ENCODE data around the gene NHERF2.
"Not testable (repeated sequence)": the region's sequence is repeated elsewhere in the genome, so short reads cannot be mapped to it uniquely, and the experiment has no call there.

Gene NHERF2

DNA sequence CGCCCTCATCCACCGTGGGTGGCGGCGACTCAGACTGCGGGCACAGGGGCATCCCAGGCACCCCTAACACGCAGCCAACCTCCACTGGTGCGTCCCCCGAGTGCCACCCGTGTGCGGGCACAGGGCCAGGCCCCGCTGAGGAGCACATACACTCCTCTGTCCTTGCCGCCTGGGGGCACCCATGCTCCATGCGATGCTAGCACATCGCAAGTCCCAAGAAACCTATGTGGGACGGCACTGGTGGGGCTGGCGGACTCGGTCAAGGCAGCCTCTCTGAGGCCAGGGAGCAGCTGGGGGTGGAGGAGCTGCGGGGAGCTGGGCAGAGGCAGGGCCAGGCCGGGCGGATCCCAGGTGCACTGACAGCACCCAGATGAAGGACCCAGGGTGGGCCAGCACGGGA is 21.1 kb upstream of the NHERF2 start:
- no peak overlapping the region for H3K4me3 ChIP-seq (ENCODE audit: low read depth, low read length)

DNA sequence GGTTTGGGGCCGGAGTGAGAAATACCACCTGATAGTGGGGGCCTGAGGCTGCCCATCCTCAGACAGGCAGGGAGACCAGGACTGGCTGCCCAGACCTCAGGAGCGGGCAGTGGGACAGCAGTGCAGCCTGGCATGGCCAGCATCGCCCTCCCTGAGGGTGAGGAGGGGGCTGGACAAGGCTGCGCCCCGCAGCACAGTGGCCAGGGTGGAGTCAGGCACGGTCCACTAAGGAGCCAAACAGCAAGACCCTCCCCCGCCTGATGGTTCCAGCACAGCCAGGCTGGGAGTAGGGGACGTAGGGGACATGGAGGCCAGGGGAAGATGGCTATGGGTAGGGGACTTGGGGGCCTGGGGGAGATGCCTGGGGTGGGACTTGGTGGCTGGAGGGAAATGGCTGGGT is 20.4 kb upstream of the NHERF2 start:
- no peak overlapping the region for H3K4me3 ChIP-seq (ENCODE audit: low read depth, low read length)

DNA sequence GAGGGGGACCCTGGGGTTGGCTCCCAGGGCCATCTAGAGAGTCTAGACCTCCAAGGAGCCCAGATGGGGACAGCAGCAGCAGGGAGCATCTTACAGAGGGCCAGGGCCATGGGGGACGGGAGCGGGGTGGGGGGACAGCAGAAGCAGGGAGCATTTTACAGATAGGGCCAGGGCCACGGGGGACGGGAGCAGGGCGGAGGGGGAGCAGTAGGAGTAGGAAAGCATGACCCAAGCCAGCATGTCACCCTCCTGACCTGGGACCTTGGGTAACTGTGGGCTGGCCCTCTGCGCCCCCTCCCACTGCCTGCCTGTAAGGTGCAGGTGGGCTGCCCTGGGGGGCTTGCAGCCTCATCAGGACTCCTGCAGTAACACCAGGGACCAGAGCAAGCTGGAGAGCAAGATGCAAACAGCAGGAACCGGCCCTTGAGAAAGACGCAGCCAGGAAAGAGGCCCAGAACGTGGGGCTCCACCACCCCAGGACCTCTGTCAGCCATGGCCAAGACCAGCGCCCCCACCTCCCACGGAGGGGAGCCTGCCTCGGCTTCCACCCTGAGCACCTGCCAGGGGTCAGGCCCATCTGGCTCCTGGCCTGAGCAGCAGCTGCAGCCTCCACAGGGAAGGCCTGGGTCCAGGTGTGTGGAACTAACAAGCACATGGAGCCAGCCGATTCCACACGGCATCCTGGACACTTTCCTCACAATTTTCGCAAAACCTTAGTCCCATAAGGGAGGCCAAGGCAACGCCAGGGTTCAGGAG is 19.4 kb upstream of the NHERF2 start:
- no peak overlapping the region for H3K4me3 ChIP-seq (ENCODE audit: low read depth, low read length)

DNA sequence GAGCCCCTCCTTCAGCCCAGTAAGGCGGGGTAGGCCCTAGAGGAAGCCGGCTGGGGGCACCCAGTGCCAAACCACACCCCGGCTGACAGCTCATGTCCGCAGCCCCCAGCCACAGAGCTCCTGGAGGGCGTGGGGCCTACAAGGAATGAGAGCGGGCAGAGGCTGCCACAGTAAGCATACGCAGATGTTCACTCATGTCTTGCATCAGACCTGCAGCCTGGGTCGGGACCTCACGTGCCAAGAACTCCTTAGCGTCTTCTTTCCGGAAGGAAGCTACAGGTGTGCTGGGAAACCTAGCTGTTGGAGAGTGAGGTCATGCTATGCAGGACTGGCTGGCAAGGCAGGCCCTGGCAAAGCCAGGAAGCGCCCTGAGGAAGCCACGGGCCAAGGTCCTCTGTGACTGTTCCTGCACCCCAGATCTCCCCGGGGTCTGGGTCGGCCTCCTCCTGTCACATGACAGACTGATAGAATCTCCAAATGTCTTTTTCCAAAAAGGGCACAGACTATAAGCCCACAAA is 18.6 kb upstream of the NHERF2 start:
- H3K4me3 ChIP-seq (ENCODE audit: low read depth, low read length): no peak overlapping the region

DNA sequence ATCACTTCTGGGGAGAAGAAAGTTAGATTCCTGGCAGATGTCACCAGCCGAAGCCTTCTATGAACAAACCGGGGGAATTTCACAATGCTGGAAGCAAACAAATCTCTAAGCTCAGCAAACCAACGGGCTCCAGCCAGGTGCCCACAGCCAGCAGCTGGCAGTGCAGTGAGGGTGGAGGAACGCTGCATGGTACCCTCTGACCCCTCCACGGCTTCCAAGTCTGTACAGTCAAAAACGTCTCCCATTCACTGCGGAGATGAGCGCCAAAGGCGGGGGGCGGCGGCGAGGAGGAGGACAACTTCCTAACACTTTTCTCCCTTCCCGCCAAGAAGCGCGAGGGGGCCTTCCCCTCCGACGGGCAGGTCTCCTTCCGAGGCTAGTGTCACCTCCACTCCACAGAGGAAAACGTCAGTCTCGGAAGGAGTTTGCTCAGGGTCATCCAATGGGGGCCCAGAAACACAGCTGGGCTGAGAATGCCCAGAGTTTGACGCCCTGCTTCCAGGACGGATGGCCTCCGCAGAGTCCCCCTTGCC is 18.0 kb upstream of the NHERF2 start:
- H3K4me3 ChIP-seq (ENCODE audit: low read depth, low read length): peak overlapping the region; percentile 65

DNA sequence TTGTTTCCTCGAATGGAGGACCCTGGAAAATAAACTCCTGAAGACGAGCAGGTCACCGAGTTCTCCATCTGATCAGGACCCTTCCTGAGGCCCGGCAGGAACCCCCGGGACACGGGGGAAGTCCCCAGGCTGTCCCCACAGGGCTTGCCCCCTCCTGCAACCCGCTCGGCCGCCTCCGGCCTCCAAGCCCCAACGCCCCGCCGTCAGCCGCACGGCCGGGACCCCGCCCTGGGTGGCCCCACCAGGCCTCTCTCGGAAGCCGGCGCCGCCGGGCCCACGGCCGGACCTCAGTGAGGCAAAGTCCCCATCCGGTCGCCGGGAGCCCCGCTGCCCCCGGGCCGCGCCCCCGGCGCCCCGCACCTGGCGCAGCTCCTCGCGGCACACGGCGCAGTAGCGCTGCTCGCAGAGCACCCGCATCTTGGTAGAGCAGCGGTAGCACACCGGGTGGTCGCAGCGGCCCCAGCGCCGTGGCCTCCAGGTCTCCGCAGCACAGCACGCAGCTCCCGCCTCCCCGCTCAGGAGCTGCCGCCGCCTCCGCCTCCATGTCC is 17.5 kb upstream of the NHERF2 start:
- H3K4me3 ChIP-seq (ENCODE audit: low read depth, low read length): peak overlapping the region; percentile 65

DNA sequence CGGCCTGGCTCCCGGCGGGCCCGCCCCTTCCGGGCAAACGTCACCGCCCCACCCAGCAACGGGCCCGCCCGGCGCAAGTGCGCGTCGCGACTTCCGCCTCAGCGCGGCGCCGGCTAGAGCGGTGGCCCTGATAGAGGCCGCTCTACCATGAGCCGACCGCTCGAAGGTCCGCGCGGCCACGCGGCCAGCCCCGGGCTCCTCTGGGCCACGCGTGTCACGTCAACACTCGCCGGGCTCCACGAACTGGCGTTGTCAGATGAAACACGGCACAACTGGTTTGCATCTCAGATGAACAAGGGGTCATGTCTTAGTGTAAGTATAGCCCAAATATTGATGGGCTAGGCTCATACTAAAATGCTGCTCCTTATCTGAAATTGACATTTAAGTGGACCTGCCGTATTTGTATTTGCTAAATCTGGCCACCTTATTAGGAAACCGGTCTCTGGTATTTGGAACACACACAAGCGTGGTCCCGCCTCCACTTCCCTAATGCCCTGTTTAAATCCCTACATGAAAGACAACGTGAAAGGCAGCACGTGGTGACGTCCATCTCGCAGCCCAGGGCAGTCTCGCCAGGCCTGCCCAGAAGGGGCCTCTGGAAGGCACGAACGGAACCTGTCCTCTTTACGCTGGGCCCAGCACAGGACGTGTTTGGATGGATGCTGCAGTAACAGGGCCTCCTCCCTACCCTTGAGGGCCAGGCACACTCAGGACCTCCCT is 16.8 kb upstream of the NHERF2 start, which contains the start of gene ZNF598:
Gene ZNF598 (minus strand): TSS at position 31 of the 720 bp plus-strand sequence.
- H3K4me3 ChIP-seq (ENCODE audit: low read depth, low read length): peak within 1 kb of the TSS; percentile 69

DNA sequence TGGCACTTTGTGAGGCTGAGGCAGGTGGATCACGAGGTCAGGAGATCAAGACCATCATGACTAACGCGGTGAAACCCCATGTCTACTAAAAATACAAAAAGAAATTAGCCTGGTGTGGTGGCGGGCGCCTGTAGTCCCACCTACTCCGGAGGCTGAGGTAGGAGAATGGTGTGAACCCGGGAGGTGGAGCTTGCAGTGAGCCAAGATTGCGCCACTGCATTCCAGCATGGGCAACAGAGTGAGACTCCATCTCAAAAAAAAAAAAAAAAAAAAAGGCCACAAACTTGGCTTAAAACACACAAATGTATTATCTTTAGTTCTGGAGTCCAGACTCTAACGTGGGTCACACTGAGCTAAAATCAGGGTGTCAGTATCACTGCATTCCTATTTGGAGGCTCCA is 15.0 kb upstream of the NHERF2 start:
- not testable (repeated sequence) for H3K4me3 ChIP-seq (ENCODE audit: low read depth, low read length)

DNA sequence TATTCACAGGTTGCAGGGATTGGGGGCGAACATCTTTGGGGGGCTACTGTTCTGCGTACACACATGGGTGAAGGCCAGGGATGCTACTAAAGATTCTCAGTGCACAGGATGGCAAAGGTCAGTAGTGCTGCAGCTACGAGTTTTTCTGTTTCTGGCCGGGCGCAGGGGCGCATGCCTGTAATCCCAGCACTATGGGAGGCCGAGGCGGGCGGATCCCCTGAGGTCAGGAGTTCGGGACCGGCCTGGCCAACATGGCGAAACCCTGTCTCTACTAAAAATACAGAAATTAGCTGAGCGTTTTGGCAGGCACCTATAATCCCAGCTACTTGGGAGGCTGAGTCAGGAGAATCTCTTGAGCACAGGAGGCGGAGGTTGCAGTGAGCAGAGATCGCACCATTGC is 13.2 kb upstream of the NHERF2 start:
- H3K4me3 ChIP-seq (ENCODE audit: low read depth, low read length): no peak overlapping the region

DNA sequence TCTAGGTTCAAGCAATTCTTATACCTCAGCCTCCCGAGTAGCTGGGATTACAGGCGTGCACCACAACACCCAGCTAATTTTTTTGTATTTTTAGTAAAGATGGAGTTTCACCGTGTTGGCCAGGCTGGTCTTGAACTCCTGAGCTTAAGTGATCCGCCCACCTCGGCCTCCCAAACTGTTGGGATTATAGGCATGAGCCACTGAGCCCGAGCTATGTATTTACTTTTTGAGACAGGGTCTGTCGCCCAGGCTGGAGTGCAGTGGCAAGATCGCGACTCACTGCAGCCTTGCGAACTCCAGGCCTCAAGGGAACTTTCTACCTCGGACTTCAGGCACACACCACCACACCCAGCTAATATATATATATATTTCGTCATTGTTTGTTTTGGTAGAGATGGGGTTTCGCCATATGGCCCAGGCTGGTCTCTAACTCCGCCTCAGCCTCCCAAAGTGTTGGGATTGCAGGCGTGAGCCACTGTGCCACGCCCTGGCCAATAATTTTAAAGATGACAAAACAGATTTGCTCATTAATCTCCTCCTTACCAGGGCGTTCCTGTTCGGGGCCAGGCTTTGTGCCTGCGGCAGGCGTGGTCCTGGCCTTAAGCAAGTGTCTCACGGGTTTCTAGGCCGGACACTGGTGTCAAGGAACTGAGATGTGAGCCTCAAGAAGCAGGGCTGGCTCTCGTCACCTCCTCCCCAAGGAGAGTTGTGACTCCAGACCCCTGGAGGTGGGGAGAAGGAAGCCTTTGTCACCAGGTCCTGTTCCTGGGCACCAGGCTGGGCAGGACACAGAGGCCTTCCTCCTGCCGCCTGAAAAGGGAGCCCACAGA is 11.4 kb upstream of the NHERF2 start:
- no peak overlapping the region for H3K4me3 ChIP-seq (ENCODE audit: low read depth, low read length)

DNA sequence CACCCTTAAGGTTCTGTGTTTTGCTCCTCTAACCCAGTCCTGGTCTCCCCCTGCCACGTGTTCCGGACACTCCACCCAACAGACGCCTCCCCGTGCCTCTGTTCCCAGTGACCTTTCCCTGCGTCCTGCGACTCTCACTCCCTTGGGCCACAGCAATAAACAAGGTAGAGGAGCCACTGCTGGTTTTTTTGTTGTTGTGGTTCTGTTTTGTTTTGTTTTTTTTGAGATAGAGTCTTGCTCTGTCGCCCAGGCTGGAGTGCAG is 10.8 kb upstream of the NHERF2 start:
- no peak overlapping the region for H3K4me3 ChIP-seq (ENCODE audit: low read depth, low read length)

DNA sequence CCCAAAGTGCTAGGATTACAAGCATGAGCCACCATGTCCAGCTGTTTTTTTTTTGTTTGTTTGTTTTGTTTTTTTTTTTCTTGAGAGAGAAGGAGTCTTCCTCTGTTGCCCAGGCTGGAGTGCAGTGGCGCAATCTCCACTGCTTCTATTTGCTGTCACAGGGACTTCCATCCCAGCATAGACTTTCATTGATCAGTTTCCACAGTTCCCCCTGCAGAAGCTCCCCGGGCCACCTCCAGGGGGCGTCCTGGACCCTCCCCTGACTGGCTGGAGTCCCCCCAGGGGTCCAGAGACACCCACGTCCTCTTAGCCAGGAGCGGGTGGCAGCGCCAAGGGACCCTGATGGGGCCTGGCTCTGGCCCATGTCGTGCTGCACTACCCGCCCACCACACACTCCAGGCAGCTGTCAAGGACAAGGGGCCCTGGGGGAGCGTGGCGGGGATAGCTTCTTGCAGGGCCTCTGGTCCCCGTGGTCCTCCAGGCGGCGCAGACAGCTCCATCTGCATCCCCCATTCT is 10.2 kb upstream of the NHERF2 start:
- H3K4me3 ChIP-seq (ENCODE audit: low read depth, low read length): no peak overlapping the region

DNA sequence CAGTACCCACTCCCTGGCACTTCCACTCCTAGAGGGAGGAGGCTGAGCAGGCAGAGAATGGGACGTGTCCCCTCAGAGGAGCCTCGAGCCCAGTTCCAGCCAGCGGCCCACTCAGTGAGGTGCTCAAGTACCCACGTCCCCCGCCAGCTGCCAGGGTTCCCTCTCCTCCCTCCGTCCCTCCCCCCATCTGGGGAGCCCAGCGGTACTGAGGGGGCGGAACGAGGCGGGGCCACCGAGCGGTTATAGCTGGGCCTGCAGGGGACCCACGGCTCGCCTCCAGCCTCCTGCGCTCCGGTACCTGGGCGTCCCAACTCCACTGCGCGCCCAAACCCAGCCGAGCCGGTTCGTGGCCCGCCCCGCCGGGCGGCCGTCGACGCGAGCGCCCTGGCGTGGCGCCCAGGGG is 7.2 kb upstream of the NHERF2 start, which contains the start of gene NPW:
Gene NPW (plus strand): TSS at position 268 of the 403 bp plus-strand sequence.
- H3K4me3 ChIP-seq (ENCODE audit: low read depth, low read length): peak within 1 kb of the TSS; percentile 17

DNA sequence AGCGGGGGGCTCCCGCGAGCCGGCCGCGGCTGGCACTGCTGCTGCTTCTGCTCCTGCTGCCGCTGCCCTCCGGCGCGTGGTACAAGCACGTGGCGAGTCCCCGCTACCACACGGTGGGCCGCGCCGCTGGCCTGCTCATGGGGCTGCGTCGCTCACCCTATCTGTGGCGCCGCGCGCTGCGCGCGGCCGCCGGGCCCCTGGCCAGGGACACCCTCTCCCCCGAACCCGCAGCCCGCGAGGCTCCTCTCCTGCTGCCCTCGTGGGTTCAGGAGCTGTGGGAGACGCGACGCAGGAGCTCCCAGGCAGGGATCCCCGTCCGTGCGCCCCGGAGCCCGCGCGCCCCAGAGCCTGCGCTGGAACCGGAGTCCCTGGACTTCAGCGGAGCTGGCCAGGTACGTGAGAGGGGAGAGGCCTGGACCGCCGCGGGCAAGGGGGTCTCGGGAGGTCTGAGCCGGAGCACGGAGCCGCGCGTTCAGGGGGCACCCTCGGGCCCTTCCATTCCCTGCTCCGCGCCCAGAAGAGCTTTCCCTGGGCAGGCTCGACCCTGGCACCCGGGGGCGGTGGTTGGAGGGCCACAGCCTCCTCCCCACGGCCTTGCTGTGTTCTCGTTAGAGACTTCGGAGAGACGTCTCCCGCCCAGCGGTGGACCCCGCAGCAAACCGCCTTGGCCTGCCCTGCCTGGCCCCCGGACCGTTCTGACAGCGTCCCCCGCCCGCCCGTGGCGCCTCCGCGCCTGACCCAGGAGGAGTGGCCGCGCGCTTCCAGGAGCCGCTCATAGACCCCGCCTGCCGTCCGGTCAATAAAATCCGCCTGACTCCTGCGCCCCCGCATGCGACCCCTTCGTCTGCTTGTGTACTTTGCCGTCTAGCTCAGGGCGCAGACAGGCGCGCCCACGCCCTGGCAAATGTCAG is 6.5 kb upstream of the NHERF2 start:
- peak overlapping the region; percentile 17 for H3K4me3 ChIP-seq (ENCODE audit: low read depth, low read length)

DNA sequence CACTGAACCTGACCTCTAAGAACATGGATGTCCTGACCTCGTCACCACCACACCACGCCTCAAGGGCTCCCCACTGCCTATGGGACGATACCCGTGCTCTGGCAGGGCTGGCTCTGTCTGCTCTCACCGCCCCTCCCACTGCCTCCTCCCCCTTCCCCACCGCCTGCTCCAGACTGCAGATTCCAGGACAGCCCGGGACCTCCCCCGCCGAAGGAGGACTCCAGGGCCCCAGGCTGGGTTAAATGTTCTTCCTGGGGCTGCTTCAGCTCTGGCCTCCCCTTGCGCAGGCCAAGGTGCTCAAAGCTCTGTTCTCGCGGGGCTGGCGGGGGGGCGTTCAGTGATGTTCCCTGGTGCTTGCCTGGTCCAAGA is 4.0 kb upstream of the NHERF2 start:
- peak overlapping the region; percentile 4 for H3K4me3 ChIP-seq (ENCODE audit: low read depth, low read length)

DNA sequence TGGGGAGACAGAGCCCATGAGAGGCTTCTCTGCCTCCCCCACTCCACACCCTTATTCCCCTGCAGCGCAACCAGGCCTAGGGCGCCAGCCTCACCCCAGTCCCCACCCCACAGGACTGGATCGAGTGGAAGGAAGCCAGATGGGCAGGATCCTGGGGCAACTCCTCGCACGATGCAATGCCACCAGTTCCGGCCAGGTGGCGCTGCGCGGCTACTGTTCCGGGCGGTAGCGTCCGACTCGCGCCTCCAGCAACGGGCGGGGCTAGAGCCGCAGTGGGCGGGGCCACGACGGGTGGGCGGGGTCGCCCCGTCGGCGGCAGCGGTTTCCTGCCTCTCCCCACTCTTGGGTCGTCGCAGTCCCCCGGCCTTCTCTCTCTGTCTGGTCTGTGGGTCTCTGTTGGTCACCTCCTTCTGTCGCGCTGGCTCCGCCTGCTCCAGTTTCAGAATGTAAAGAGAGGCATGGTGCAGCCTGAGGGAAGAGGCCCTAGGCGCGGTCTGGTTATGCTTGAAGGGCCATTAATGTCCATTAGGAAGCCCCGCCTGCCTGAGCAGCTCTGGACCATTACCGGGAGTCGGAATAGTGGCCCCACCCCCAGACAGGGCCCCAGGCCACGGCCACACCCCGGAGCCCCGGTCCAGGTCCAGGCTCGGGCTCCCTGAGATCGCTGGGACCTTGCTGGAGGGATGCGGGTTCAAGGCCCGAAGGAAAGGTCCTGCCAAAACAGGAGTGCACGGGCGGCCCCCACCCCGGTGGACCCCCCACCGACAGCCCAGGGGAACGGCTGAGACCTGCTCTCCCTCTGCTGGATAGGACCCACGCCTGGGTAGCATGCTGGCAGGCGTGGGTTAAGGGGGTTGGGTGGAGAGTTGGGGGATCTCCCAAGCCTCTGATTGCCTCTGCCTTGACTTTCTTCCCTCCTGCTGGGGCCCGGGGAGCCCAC is 3.3 kb upstream of the NHERF2 start:
- H3K4me3 ChIP-seq (ENCODE audit: low read depth, low read length): peak overlapping the region; percentile 18

DNA sequence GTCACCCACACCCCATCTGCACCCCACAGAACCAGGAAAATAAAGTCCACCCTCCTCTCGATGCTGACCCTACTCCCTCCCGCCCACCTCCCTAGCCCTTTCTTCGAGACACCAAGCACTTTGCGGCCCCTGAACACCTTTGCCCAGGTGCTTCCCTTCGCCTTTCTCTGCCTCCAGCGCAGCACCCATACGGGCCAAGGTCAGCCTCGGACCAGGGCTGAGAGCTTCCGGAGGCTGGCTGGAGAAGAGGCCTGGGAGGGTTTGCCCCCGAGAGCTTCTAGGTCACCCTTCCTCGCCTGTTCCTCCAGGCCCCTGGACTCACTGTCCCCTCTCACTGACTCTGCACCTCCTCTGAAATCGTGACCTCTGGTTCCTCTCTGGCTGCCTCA is 2.7 kb upstream of the NHERF2 start:
- H3K4me3 ChIP-seq (ENCODE audit: low read depth, low read length): no peak overlapping the region

DNA sequence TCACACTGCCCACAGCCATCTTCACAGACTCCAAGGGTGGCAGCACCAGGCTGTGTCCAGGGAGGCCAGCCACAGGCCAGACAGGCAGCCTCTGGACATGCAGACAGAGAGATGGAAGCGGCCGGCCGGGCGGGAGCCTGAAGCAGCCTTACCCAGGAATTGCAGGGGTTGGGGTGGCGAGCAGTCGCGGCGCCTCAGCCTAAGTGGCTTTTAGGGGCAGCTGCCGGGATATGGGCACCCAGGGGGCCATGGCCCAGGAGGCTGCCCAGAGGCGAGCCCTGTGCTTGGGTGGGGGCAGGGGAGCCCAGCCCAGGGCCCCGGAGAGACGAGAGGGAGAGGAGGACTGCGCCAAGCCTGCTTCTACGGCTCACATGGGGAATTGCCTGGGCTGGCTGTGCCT is 1.5 kb upstream of the NHERF2 start:
- H3K4me3 ChIP-seq (ENCODE audit: low read depth, low read length): no peak overlapping the region

Data from iPS-11a (cell line).